HCT116 (cell line): ENCODE data around the gene SHC1. TPM values are rescaled to one million over a fixed set of nuclear protein-coding genes. Genes with fewer than 3 reads are reported as not detected.

Source experiments
- ATAC-seq: fragments of 200-7000 bp; cut with Tn5 transposase; 2 replicates; pipeline ENCODE4 v1.9.1; 2020; ENCODE audit warnings: mild to moderate bottlenecking, moderate library complexity
- BruUV-seq: library from RNA; stranded (reverse); fragments of 400-500 nt; replicated peaks from 2 replicates; lab custom pipeline; 2021; lab: Mats Ljungman, UMichigan
- CTCF ChIA-PET: fragments of 300-600 bp; sonication (Branson Sonifier 250); formaldehyde crosslinking; loops from one replicate; lab custom pipeline; 2021; ENCODE audit warnings: antibody characterized with exemption; lab: Charles Lee
- POLR2A ChIA-PET: fragments of 300-600, 350-600 bp; sonication (Branson Sonifier 250); formaldehyde crosslinking; loops from one replicate; lab custom pipeline; 2021; ENCODE audit warnings: antibody characterized with exemption; lab: Charles Lee
- RAD21 ChIA-PET, 2 experiments: fragments of 300-600 bp; sonication (Branson Sonifier 250); formaldehyde crosslinking; loops; one replicate each; lab custom pipeline; 2023; ENCODE audit warnings: low total read pairs in 2 of 2; ENCODE audit not compliant: uncharacterized antibody in 2 of 2, unreplicated experiment in 2 of 2, low non-redundant PET in 1 of 2; lab: Charles Lee
- DNase-seq: peaks from one replicate; pipeline ENCODE4 v3.0.0-alpha.2; 2010; ENCODE audit warnings: low read depth, low spot score
- H2AFZ ChIP-seq: fragments of 200-600 bp; shearing (Covaris generic), sonication (generic); 2 replicates; pipeline ENCODE4 v1.6.1; 2017; ENCODE audit warnings: low read depth, mixed run types, mixed read lengths, antibody characterized with exemption, low read length; ENCODE audit not compliant: poor library complexity, severe bottlenecking
- H3K27ac ChIP-seq: 2 replicates; pipeline ENCODE4 v1.5.1; 2012; ENCODE audit warnings: low read depth, low read length
- H3K27me3 ChIP-seq: fragments of 200-600 bp; sonication (generic); 2 replicates; pipeline ENCODE4 v1.6.1; 2016; ENCODE audit warnings: mixed run types, low read length, mixed read lengths; ENCODE audit not compliant: insufficient read depth
- H3K36me3 ChIP-seq, 2 experiments: fragments of 200-500 bp in 1 of 2; fragments of 200-600 bp in 1 of 2; sonication (Bioruptor generic) in 1 of 2; sonication (generic) in 1 of 2; 2 replicates each; pipeline versions ENCODE4 v1.5.1 to v1.6.1; 2014 to 2016; ENCODE audit warnings: low read length in 2 of 2, inconsistent platforms in 1 of 2, mixed read lengths in 1 of 2, mixed run types in 1 of 2; ENCODE audit not compliant: insufficient read depth in 2 of 2, control insufficient read depth in 1 of 2
- H3K4me1 ChIP-seq, 2 experiments: fragments of 200-600 bp in 1 of 2; sonication (generic) in 1 of 2; 2 replicates each; pipeline versions ENCODE4 v1.5.1 to v1.6.1; 2012 to 2017; ENCODE audit warnings: low read length in 2 of 2, inconsistent platforms in 1 of 2, mild to moderate bottlenecking in 1 of 2, mixed read lengths in 1 of 2, mixed run types in 1 of 2, moderate library complexity in 1 of 2; ENCODE audit not compliant: insufficient read depth in 2 of 2, control insufficient read depth in 1 of 2
- H3K4me2 ChIP-seq: fragments of 200-600 bp; sonication (generic); 2 replicates; pipeline ENCODE4 v1.6.1; 2017; ENCODE audit warnings: mixed run types, low read length, mixed read lengths
- H3K4me3 ChIP-seq, 2 experiments: fragments of 200-600 bp in 1 of 2; sonication (generic) in 1 of 2; replicated peaks in 1 of 2; 2 replicates each; pipeline ENCODE4 v1.5.1; 2011 to 2016; ENCODE audit warnings: low read length in 2 of 2, control low read depth in 1 of 2, low read depth in 1 of 2, mild to moderate bottlenecking in 1 of 2, mixed read lengths in 1 of 2, mixed run types in 1 of 2
- H3K79me2 ChIP-seq: fragments of 200-600 bp; sonication (generic); 2 replicates; pipeline ENCODE4 v1.6.1; 2017; ENCODE audit warnings: mild to moderate bottlenecking, mixed run types, low read length, moderate library complexity, mixed read lengths; ENCODE audit not compliant: insufficient read depth
- H3K9ac ChIP-seq: fragments of 200-600 bp; sonication (generic); 2 replicates; pipeline ENCODE4 v1.6.1; 2016; ENCODE audit warnings: low read length, mixed read lengths
- H3K9me2 ChIP-seq: fragments of 200-600 bp; sonication (generic), shearing (Covaris generic); 2 replicates; pipeline ENCODE4 v1.6.1; 2017; ENCODE audit warnings: mixed run types, mild to moderate bottlenecking, moderate library complexity; ENCODE audit not compliant: insufficient read depth
- H3K9me3 ChIP-seq, 2 experiments: fragments of 200-500 bp in 1 of 2; fragments of 200-600 bp in 1 of 2; sonication (Bioruptor generic) in 1 of 2; sonication (generic) in 1 of 2; 2 replicates each; pipeline ENCODE4 v1.6.1; 2014 to 2017; ENCODE audit warnings: low read length in 2 of 2, mixed read lengths in 2 of 2, inconsistent platforms in 1 of 2, low read depth in 1 of 2, mild to moderate bottlenecking in 1 of 2, mixed run types in 1 of 2, moderate library complexity in 1 of 2; ENCODE audit not compliant: control insufficient read depth in 1 of 2, insufficient read depth in 1 of 2
- H4K20me1 ChIP-seq: fragments of 200-600 bp; sonication (generic), shearing (Covaris generic); 2 replicates; pipeline ENCODE4 v1.6.1; 2017; ENCODE audit warnings: mixed run types, mild to moderate bottlenecking, moderate library complexity; ENCODE audit not compliant: insufficient read depth
- ATF3 ChIP-seq: IDR thresholded peaks from 2 replicates; pipeline ENCODE4 v1.6.1; 2012
- CEBPB ChIP-seq: IDR thresholded peaks from 2 replicates; pipeline ENCODE4 v1.6.1; 2012; ENCODE audit warnings: low read depth
- EZH2 ChIP-seq: fragments of 200-600 bp; sonication (generic); IDR thresholded peaks from 2 replicates; pipeline ENCODE4 v1.6.1; 2017; ENCODE audit warnings: antibody characterized with exemption, mixed run types
- MAX ChIP-seq: IDR thresholded peaks from 2 replicates; pipeline ENCODE4 v1.6.1; 2012
- POLR2A ChIP-seq: IDR thresholded peaks from 2 replicates; pipeline ENCODE4 v1.7.0; 2011; ENCODE audit warnings: borderline replicate concordance; ENCODE audit not compliant: insufficient read depth, insufficient read length; ENCODE audit errors: extremely low read depth
- POLR2AphosphoS5 ChIP-seq: IDR thresholded peaks from 2 replicates; pipeline ENCODE4 v1.6.1; 2011; ENCODE audit warnings: mild to moderate bottlenecking, low read depth, low read length, moderate library complexity
- SIN3A ChIP-seq: IDR thresholded peaks from 2 replicates; pipeline ENCODE4 v1.6.1; 2012; ENCODE audit warnings: low read depth
- SRF ChIP-seq: IDR thresholded peaks from 2 replicates; pipeline ENCODE4 v1.6.1; 2012; ENCODE audit warnings: low read depth
- TCF7L2 ChIP-seq: IDR thresholded peaks from 2 replicates; pipeline ENCODE4 v1.7.0; 2011; ENCODE audit warnings: borderline replicate concordance, inconsistent platforms; ENCODE audit not compliant: insufficient read depth, insufficient read length; ENCODE audit errors: extremely low read depth
- YY1 ChIP-seq: IDR thresholded peaks from 2 replicates; pipeline ENCODE4 v1.6.1; 2011; ENCODE audit warnings: low read length, low read depth, moderate library complexity, mild to moderate bottlenecking; ENCODE audit not compliant: insufficient replicate concordance; ENCODE audit errors: extremely low read depth
- ZBTB33 ChIP-seq: IDR thresholded peaks from 2 replicates; pipeline ENCODE4 v1.6.1; 2011; ENCODE audit warnings: mild to moderate bottlenecking, low read length, moderate library complexity; ENCODE audit not compliant: insufficient replicate concordance; ENCODE audit errors: extremely low read depth
- ZNF274 ChIP-seq: fragments of 200-500 bp; sonication (Bioruptor generic); IDR thresholded peaks from 2 replicates; pipeline ENCODE4 v1.6.1; 2014; ENCODE audit warnings: mild to moderate bottlenecking, low read depth, low read length, inconsistent platforms
- intact Hi-C: fragments of 100-400 bp; cut with micrococcal nuclease; formaldehyde crosslinking; loops from 2 replicates; pipeline ENCODE4 v1.10.0; 2022
- total RNA-seq: library from RNA; stranded (reverse); gene quantifications from one replicate; pipeline ENCODE4 v1.2.1, GENCODE V29; 2021; ENCODE audit not compliant: unreplicated experiment

The SHC1 gene
- total RNA-seq, 1 experiment from 2014 or later: 148 TPM

DNA sequence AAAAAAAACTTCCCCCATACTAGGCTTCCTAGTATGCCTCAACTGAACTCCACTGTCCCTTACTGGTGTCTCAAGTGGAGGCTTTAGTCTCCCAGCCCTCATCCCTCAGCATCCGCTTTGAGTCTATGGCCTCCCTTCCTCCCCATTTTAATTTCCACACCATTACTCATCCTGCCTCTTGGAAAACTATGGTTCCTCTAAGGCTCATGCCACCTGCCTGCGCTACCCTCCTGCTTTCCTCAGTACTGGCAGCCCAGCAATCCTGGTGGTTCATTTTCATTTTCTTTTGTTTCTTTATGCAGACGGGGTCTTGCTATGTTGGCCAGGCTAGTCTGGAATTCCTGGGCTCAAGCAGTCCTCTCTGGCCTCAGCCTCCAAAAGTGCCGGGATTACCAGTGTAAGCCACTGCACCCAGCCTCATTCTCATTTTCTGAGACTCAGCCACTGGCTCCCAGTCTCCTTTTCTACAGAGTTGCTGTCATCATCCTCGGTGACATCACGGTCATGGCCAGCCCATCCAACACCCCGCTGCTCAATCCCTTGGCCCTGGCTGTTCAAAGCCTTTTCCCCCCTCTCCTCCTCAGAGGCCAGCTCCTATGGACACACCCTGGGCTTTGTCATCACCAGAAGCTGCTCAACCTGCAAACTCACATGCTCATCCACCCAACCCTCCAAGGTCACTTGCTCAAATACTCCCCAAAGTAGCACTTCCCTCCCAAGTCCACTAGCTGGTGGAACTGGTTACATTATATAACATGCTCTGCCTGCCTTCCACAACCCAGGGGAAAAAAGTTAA, 31.7 kb downstream of the SHC1 start (continued):
- TF ChIP-seq ZBTB33 (no peak), POLR2A (no peak), POLR2AphosphoS5 (no peak), YY1 (no peak), CEBPB (no peak), ATF3 (no peak)

- no peak for ATAC-seq
- H3K9me3 ChIP-seq: no peaks in the 10 kb centered on the region
- intact Hi-C loops: no loop called here
- no TSS peak for BruUV-seq
- H3K4me2 ChIP-seq: peak overlapping the region; percentile 83
- no peaks in the 10 kb centered on the region for H3K79me2 ChIP-seq
- H2AFZ ChIP-seq: no peak overlapping the region
- ChIA-PET POLR2A (interaction anchor here (0.7 to 1.3 kb wide), 2 partner anchors 23 to 130 kb away, joined by 3 to 4 read pairs; partner anchors contain the start of gene PYGO2), RAD21 (interaction anchor here in 1 of 2 experiments (0.5 kb wide), 1 partner anchor 128 kb away, joined by 3 read pairs; no protein-coding TSS in a partner anchor), CTCF (interaction anchor here (0.8 kb wide), 1 partner anchor 123 kb away, joined by 3 read pairs; no protein-coding TSS in a partner anchor)
- no peaks in the 10 kb centered on the region for H4K20me1 ChIP-seq
- H3K27me3 ChIP-seq: no peaks in the 10 kb centered on the region
- DNase-seq: no peak
- peak overlapping the region; percentile 58 to 62 for H3K4me3 ChIP-seq
- no peaks in the 10 kb centered on the region for H3K9me2 ChIP-seq
- TF ChIP-seq POLR2AphosphoS5 (no peak), MAX (no peak), POLR2A (no peak), SRF (no peak), ZNF274 (no peak), EZH2 (no peak), YY1 (no peak), SIN3A (no peak), TCF7L2 (no peak)
- peak overlapping the region; percentile 76 for H3K9ac ChIP-seq
- H3K27ac ChIP-seq: peak overlapping the region; percentile 67
- peaks cover 15 to 46% of the 10 kb centered on the region in 2 experiments for H3K4me1 ChIP-seq
- H3K36me3 ChIP-seq: no peaks in the 10 kb centered on the region
These were observed 32.6 kb downstream of the SHC1 start for GRCh38 chr1:154937988-154938386.
